Measurements from ENCODE around the gene SPDYE4. TPM values are rescaled to one million over a fixed set of nuclear protein-coding genes. Genes with fewer than 3 reads are reported as not detected.

The SPDYE4 gene
- total and polyA plus RNA-seq, 2 donors (not counting 1 experiment from before 2014, with no cell fraction given) = not detected

DNA sequence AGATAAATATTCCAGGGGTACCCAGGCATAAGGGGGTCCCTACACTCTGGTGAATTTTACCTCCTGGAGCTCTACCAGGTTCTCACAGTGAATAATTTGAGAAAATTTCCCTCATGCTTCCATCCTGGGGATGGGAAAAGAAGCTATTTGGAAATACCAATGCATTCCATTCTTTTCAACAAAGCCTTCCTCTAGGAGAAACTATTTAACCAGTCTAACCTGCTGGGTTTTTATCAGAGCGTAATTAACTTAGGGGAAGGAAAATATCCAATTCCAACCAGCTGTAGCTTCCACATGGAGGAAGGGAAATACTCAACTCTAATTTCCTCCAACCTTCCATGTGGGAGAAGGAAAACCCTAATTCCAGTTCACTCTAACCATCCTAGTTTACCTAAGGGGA is 23.8 kb upstream of the SPDYE4 start:
- intact Hi-C loops (cut with micrococcal nuclease) = no loop called here
- DNase-seq (no peak), ATAC-seq (ENCODE audit: low read depth) (no peak)
- no peak overlapping the region for H3K27ac ChIP-seq (ENCODE audit: low read length in 2 of 2)
- no peaks in the 10 kb centered on the region for H4K20me1 ChIP-seq (ENCODE audit: control insufficient read depth, insufficient read depth, low read length, poor library complexity, severe bottlenecking)
- H3K36me3 ChIP-seq (replicated peaks in 1 of 2; ENCODE audit: control extremely low read depth in 1 of 2, control insufficient read depth in 1 of 2, extremely low read depth in 1 of 2, insufficient read depth in 2 of 2, low read length in 1 of 2) = no peaks in the 10 kb centered on the region
- no peak overlapping the region for H3K4me2 ChIP-seq (replicated peaks; ENCODE audit: low read depth, low read length, poor library complexity, severe bottlenecking)
- H3K9ac ChIP-seq (ENCODE audit: low read length) = no peak overlapping the region
- POLR2A ChIA-PET = no interaction called here
- no peak overlapping the region for H3K4me3 Mint-ChIP-seq
- H2AFZ ChIP-seq (ENCODE audit: insufficient read depth, low read depth, low read length, poor library complexity, severe bottlenecking) = no peak overlapping the region
- H3K27me3 ChIP-seq (replicated peaks in 1 of 4; ENCODE audit: control extremely low read depth in 1 of 4, control insufficient read depth in 3 of 4, insufficient read depth in 4 of 4, low read length in 3 of 4) = peaks cover 0 to 3% (median 1%) of the 10 kb centered on the region in 4 experiments
- no CpG with 5 or more reads among the region's 1 CpG for WGBS (ENCODE audit: insufficient coverage)
- peaks cover 3 to 6% of the 10 kb centered on the region in 2 donors for H3K4me1 ChIP-seq (ENCODE audit: control insufficient read depth in 2 of 2, insufficient read depth in 2 of 2, low read length in 2 of 2)
- H3K9me3 Mint-ChIP-seq (ENCODE audit: insufficient read depth) = peaks cover 2% of the 10 kb centered on the region
- peaks cover 0 to 1% (median 0%) of the 10 kb centered on the region in 3 donors for H3K9me3 ChIP-seq (ENCODE audit: control extremely low read depth in 1 of 3, control insufficient read depth in 2 of 3, insufficient read depth in 1 of 3, low read length in 2 of 3)
- no peak for TF ChIP-seq EZH2 (IDR thresholded peaks at IDR 0.05; ENCODE audit: borderline replicate concordance, insufficient read depth, low read depth, low read length, poor library complexity, severe bottlenecking)
- TF ChIP-seq, protein P1, sequence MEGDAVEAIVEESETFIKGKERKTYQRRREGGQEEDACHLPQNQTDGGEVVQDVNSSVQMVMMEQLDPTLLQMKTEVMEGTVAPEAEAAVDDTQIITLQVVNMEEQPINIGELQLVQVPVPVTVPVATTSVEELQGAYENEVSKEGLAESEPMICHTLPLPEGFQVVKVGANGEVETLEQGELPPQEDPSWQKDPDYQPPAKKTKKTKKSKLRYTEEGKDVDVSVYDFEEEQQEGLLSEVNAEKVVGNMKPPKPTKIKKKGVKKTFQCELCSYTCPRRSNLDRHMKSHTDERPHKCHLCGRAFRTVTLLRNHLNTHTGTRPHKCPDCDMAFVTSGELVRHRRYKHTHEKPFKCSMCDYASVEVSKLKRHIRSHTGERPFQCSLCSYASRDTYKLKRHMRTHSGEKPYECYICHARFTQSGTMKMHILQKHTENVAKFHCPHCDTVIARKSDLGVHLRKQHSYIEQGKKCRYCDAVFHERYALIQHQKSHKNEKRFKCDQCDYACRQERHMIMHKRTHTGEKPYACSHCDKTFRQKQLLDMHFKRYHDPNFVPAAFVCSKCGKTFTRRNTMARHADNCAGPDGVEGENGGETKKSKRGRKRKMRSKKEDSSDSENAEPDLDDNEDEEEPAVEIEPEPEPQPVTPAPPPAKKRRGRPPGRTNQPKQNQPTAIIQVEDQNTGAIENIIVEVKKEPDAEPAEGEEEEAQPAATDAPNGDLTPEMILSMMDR (IDR thresholded peaks at IDR 0.05) = no peak
- H3K27ac Mint-ChIP-seq = no peak overlapping the region
- no peaks in the 10 kb centered on the region for H3K79me2 ChIP-seq (ENCODE audit: control insufficient read depth, insufficient read depth, low read length)
- peaks cover 11% of the 10 kb centered on the region for H3K27me3 Mint-ChIP-seq
- H3K4me1 Mint-ChIP-seq = peaks cover 2% of the 10 kb centered on the region
- no peak overlapping the region for H3K4me3 ChIP-seq (ENCODE audit: control extremely low read depth in 1 of 5, extremely low read depth in 1 of 5, insufficient read depth in 1 of 5, low read depth in 2 of 5, low read length in 4 of 5)
- CTCF ChIA-PET = interaction anchor here (1.1 to 1.9 kb wide), 4 partner anchors 113 to 372 kb away, joined by 3 to 5 read pairs (median 4); no protein-coding TSS in a partner anchor

DNA sequence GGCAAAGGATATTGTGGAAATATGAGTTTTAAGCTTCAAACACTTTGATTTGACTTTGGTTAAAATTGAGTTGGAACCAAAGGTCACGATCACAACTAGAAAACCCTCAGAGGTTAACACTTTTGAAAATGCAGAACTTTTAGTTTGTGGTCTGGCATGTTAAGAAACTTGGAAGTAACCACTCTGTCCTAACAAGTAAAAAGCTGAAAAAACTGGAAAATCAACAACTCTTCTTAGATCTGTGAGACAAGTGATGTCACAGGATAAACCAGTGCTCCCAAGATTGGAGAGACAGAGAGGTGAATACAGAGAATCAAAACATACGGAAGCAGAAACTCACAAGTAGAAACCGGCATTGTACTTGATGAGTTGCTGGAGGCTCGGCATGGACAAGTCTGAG is 23.4 kb upstream of the SPDYE4 start:
- Histone ChIP-seq H3K4me1 (ENCODE audit: control insufficient read depth in 2 of 2, insufficient read depth in 2 of 2, low read length in 2 of 2) (peaks cover 3 to 6% of the 10 kb centered on the region in 2 donors), H3K9ac (ENCODE audit: low read length) (no peak overlapping the region), H3K4me3 (ENCODE audit: control extremely low read depth in 1 of 5, extremely low read depth in 1 of 5, insufficient read depth in 1 of 5, low read depth in 2 of 5, low read length in 4 of 5) (no peak overlapping the region), H2AFZ (ENCODE audit: insufficient read depth, low read depth, low read length, poor library complexity, severe bottlenecking) (no peak overlapping the region), H3K36me3 (replicated peaks in 1 of 2; ENCODE audit: control extremely low read depth in 1 of 2, control insufficient read depth in 1 of 2, extremely low read depth in 1 of 2, insufficient read depth in 2 of 2, low read length in 1 of 2) (no peaks in the 10 kb centered on the region), H3K79me2 (ENCODE audit: control insufficient read depth, insufficient read depth, low read length) (no peaks in the 10 kb centered on the region), H3K27me3 (replicated peaks in 1 of 4; ENCODE audit: control extremely low read depth in 1 of 4, control insufficient read depth in 3 of 4, insufficient read depth in 4 of 4, low read length in 3 of 4) (peaks cover 0 to 5% (median 2%) of the 10 kb centered on the region in 4 experiments), H3K4me2 (replicated peaks; ENCODE audit: low read depth, low read length, poor library complexity, severe bottlenecking) (no peak overlapping the region), H3K9me3 (ENCODE audit: control extremely low read depth in 1 of 3, control insufficient read depth in 2 of 3, insufficient read depth in 1 of 3, low read length in 2 of 3) (peaks cover 0 to 1% (median 0%) of the 10 kb centered on the region in 3 donors), H3K27ac (ENCODE audit: low read length in 2 of 2) (no peak overlapping the region), H4K20me1 (ENCODE audit: control insufficient read depth, insufficient read depth, low read length, poor library complexity, severe bottlenecking) (no peaks in the 10 kb centered on the region)
- no peak for TF ChIP-seq EZH2 (IDR thresholded peaks at IDR 0.05; ENCODE audit: borderline replicate concordance, insufficient read depth, low read depth, low read length, poor library complexity, severe bottlenecking)
- TF ChIP-seq, protein P1 (IDR thresholded peaks at IDR 0.05) = no peak
- intact Hi-C loops (cut with micrococcal nuclease) = no loop called here
- no peak overlapping the region for H3K27ac Mint-ChIP-seq
- peaks cover 2% of the 10 kb centered on the region for H3K4me1 Mint-ChIP-seq
- H3K9me3 Mint-ChIP-seq (ENCODE audit: insufficient read depth) = peaks cover 2% of the 10 kb centered on the region
- ChIA-PET CTCF (interaction anchor here (1.3 to 1.9 kb wide), 2 partner anchors 114 to 371 kb away, joined by 5 read pairs; no protein-coding TSS in a partner anchor), POLR2A (no interaction called here)
- DNase-seq = no peak
- no peak overlapping the region for H3K4me3 Mint-ChIP-seq
- H3K27me3 Mint-ChIP-seq = peaks cover 15% of the 10 kb centered on the region
- ATAC-seq (ENCODE audit: low read depth) = no peak
- 90% methylated on average over 3 of the region's 4 CpGs for WGBS (ENCODE audit: insufficient coverage)
